Measurements from ENCODE around the gene RAB19. TPM values are rescaled to one million over a fixed set of nuclear protein-coding genes. Genes with fewer than 3 reads are reported as not detected.
"Not testable (repeated sequence)": the region's sequence is repeated elsewhere in the genome, so short reads cannot be mapped to it uniquely, and the experiment has no call there.

RAB19 gene
- total RNA-seq, 1 experiment from 2014 or later: not detected

- not testable (repeated sequence) for DNase-seq (ENCODE audit: low read depth)
Observed at GRCh38 chr7:140453785-140454656, 50.2 kb downstream of the RAB19 start.

DNA sequence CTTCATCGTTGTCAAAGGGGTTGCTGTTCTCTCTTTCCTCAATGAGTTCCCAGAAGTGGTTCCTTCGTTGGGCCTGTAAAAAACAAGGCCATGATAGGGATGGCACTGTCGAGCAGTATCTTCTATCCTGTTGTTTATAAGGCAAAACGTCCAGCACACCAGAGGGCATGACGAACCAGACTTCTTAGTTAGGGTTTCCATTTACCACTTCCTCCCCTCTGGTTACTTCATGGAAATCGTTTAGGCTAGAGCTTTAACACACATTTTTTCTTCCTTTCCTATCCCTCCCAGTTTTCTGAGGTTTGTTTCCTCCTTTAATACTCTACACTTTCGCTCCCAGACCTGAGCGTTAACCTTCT lies 50.8 kb downstream of the RAB19 start:
- DNase-seq (ENCODE audit: low read depth): no peak

DNA sequence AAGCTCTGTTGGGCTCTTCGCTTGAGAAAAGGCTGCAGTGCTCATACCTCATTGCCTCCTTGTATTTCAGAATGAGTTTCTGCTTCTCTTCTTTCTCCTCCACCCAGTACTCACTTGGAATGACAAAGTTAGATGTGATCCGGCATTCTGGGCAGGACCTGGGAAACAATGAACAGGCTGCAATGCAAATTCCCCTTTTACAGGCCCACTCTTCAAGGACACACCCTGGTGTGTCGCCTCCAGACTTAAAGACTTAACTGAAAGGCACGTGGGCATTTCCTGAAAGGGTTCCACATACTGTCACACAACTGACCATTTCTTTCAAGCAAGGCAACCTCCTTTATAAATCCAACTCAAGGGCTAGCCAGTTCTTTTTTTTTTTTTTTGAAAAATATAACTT lies 51.9 kb downstream of the RAB19 start:
- DNase-seq (ENCODE audit: low read depth): no peak

DNA sequence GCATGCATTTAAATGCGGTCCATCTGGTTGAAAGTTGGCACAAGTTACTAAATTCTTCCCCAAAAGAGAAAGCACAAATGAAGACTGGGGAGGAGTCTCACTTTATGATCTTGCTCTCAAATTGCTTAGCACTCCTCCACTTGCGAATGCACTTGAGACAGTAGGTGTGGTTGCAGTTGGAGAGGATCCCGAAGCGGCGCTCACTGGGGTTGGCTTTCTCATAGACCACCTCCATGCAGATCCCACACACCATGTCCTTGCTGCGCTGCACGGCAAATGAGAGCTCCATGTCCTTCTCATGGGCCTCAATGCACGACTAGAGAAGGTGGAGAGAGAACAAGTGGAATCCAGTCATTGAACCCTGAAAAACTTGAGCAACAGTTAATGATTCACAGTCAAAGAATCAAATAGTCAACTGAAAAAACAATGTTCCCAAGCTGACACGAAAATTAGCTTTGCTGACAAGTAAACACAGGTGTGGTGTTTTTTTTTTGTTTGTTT lies 52.7 kb downstream of the RAB19 start:
- DNase-seq (ENCODE audit: low read depth): no peak

DNA sequence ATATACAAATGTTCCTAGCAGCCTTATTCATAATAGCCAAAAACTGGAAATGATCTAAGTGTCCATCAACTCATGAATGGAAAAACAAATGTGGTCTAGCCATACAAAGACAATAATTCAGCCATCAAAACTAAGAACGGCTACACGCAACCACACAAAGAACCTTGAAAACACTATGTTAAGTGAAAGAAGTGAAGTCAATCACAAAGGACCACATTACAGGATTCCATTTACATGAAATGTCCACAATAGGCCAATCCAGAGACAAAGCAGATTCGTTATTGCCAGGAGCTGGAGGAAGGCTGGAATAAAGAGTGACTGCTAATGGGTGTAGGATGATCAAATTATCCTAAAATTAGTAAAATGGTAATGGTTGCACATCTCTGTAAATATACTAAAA lies 54.3 kb downstream of the RAB19 start:
- no peak for DNase-seq (ENCODE audit: low read depth)

DNA sequence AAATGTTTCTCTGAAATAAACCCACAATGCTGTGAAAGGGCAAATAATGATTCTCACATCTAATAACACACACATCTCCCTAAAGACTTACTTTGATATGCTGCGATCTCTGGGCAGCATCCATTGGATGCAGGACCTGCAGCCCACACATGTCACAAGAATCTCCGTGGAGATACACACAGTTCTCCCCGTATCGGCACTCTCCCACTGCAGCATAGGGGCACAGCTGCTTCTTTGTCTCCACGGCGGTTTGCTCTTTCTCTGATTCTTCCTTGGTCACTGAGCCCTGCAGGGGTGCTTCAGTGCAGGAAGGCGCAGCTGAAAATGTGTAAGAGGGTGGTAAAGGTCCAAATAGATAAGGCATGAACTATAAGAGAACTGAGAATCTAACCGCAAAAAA lies 55.1 kb downstream of the RAB19 start:
- no peak for DNase-seq (ENCODE audit: low read depth)

DNA sequence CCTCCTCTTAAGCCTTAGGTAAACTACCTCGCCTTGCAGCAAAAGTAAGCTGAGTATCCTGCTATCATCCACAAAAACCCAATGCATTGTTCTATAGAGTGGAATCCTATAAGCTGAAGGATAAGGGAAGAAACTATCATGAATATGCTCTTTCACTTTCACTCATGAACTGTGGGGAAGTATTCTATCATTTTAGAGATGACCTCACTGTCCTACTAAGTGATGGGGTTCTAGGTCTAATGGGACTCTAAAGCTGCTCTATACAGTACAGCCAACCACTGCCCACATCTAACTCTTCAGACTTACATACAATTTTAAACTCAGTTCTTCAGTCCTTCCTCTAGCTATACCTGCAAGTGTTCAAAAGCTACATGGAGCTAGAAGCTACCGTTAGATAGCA lies 59.3 kb downstream of the RAB19 start:
- DNase-seq (ENCODE audit: low read depth): no peak

DNA sequence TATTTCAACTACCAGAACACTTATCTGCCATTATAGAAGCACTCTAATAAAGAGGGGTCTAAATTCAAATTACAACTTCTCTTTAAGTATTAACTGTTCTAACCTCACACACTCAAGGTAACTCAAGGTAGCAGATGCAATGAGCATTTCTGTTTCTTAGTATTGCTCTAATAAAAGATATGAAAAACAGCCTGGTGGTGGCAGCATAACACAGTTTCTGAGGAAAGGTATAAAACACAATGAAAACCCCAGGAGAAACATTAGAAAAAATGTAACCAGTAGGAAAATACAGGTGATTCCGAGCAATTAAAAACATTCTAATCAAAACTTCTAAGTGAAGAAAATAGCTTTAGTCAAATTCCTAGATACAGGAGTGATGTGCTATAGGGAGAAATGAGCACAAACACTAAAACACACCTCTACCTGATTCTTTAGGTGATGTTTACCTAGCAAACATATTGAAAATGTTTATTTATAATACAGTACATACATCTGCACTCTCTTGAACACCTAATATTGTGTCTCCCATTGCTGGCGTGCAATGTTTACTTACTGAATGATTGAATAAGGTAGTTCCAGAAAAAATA lies 72.0 kb downstream of the RAB19 start:
- DNase-seq (ENCODE audit: low read depth): peak; percentile 45

DNA sequence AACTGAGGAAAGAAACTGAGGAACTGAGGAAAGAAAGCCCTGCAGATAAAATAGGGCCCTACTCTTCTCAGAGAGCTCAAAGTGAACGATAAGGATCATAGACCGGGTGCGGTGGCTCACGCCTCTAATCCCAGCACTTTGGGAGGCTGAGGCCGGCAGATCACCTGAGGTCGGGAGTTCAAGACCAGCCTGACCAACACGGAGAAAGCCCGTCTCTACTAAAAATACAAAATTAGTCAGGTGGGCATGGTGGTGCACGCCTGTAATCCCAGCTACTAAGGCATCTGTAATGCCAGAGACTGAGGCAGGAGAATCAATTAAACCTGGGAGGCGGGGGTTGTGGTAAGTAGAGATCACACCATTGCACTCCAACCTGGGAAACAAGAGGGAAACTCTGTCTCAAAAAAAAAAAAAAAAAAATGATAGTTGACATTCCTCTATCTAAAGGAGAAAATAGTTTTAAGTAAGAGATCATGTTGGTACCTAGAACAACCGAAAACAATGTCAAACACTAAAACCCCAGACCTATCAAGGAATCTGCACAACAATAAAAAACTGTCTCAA lies 72.9 kb downstream of the RAB19 start:
- no peak for DNase-seq (ENCODE audit: low read depth)

Other genes starting within 250 kb of the RAB19 start
- gene KDM7A, start 227.1 kb upstream of the RAB19 start, total RNA-seq (2014; rRNA removed; shearing (Covaris generic)): 1.1 and 1.2 TPM in 2 replicates
- 22.1 and 26.8 TPM in 2 replicates for gene SLC37A3, start 5.5 kb upstream of the RAB19 start, total RNA-seq (2014; rRNA removed; shearing (Covaris generic))
- gene MKRN1, start 75.4 kb downstream of the RAB19 start, total RNA-seq (2014; rRNA removed; shearing (Covaris generic)): 49.1 and 52.4 TPM in 2 replicates
- gene DENND2A, start 236.8 kb downstream of the RAB19 start, total RNA-seq (2014; rRNA removed; shearing (Covaris generic)): 26.9 and 29.6 TPM in 2 replicates

Measured in RPMI7951 (cell line).